ENCODE results near the gene CHEK2.
"Not testable (repeated sequence)": the region's sequence is repeated elsewhere in the genome, so short reads cannot be mapped to it uniquely, and the experiment has no call there.

CHEK2 gene

DNA sequence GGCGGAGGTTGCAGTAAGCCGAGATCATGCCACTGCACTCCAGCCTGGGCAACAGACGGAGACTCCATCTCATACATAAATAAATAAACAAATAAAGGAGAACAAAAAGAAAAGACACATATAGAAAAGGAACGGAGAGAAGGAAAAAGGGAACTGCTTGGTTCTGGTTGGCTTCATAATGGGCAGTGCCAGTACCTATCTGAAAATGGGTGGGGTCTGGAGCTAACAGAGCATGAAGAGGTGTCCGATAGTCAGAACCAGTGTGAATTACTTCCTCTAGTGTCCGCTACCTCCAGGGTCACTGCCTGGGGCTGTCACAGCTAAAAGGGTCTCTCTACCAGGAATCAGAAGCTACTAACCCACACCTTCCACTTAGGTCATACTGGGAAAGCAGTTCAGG is 34.8 kb downstream of the CHEK2 start:
- H3K4me3 ChIP-seq (ENCODE audit: low read depth, low read length): no peak overlapping the region
- no peak for DNase-seq (ENCODE audit: low read depth)

GRCh38 chr22:28703436-28703835 is 38.2 kb downstream of the CHEK2 start:
- DNase-seq (ENCODE audit: low read depth): no peak
- H3K4me3 ChIP-seq (ENCODE audit: low read depth, low read length): no peak overlapping the region

DNA sequence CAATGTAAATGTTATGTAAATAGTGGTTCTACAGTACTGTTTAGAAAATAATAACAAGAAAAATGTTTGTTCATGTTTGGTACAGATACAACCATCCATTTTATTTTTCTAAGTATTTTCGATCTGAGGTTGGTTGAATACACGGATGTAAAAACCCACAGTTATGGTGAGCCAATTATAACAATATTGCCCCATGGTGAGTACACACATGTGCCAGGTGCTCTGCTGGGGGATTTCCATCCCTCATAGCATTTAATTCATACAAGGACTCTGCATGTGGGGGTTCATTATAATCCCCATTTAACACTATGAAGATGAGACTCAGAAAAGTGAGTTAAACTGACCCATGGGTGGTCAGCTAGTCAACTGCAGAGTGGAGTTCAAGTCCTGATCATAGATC is 38.7 kb downstream of the CHEK2 start:
- no peak overlapping the region for H3K4me3 ChIP-seq (ENCODE audit: low read depth, low read length)
- no peak for DNase-seq (ENCODE audit: low read depth)

DNA sequence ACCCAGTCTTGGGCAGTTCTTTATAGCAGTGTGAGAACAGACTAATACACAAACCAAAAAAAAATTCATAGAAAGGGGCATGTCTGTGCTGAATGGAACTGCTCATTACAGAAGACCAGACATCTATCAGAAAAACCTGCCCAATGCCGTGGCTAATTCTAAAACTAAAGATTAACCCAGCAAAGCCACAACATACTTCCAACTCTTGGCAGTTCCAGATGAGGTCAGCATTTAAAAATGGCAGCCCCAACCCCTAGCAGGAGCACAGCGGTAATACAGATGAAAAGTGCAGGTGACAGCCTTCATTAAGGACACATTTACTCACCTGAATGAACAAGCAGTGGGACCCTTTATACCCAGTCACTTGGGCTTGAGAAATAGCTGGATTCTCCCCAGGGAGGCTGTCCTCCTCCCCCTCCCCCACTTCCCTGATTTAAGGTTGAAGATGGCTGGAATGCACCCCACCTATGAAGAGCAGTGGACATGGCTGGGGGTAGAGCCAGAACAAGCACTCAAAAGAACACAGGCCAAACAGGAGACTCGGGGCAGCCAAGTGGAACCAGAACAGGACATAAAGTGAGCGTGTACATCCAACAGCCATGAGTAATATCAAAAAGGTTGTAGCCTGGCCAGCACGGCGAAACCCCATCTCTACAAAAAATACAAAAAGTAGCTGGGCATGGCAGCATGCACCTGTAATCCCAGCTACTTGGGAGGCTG is 48.4 kb downstream of the CHEK2 start:
- H3K4me3 ChIP-seq (ENCODE audit: low read depth, low read length); DNase-seq (ENCODE audit: low read depth): not testable (repeated sequence)

- not testable (repeated sequence) for DNase-seq (ENCODE audit: low read depth); H3K4me3 ChIP-seq (ENCODE audit: low read depth, low read length)
Measured at GRCh38 chr22:28689796-28690195, 51.8 kb downstream of the CHEK2 start.

- not testable (repeated sequence) for H3K4me3 ChIP-seq (ENCODE audit: low read depth, low read length); DNase-seq (ENCODE audit: low read depth)
Measured at GRCh38 chr22:28682966-28683365, 58.7 kb downstream of the CHEK2 start.

GRCh38 chr22:28680813-28681490 is 60.7 kb downstream of the CHEK2 start:
- H3K4me3 ChIP-seq (ENCODE audit: low read depth, low read length); DNase-seq (ENCODE audit: low read depth): not testable (repeated sequence)

GRCh38 chr22:28679611-28680287 is 61.9 kb downstream of the CHEK2 start, which contains the start of gene TTC28:
TSS of gene TTC28 (minus strand) at chr22:28679840. CDS start at chr22:28679723, 117 bp downstream.
- H3K4me3 ChIP-seq (ENCODE audit: low read depth, low read length): peak within 1 kb of the TSS; percentile 69
- DNase-seq (ENCODE audit: low read depth): peak; percentile 47

DNA sequence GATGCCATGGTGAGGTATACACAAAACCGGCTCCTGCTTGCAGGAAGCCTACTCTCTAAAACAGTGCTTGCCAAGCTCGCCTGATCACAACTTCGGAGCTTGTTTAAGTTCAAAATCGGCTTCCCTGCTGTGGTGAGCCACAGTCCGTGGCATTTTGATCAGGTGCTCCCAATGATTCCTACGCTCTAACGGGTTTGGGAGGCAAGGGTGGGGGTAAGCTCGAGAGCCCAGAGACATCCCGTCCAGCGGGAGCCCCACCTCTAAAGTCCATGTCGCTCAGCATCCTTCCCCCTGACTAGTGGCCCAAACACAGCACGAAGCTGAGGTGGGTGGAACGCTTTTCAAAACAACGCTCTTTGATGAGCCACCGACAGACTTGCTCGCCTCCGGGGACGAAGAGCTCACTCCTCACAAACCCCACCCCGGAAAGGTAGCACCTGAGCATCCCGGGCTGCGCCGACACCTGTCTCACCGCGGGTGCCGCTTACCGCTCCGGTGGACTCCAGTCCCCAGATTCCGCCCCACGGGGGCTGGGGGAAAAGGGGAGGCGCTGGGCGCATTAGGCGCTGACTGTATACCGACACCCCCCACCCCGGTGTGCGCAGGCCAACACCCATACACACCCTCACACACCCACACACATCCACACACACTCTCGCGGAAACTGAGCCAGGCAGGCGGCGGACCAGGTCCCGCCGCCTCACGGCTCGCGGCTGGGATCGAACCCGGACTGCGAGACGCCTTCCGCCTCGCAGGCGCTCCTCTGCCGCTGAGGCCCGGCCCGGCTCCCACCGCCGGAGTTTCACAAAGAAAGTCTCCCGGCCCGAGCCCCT is 62.6 kb downstream of the CHEK2 start:
- not testable (repeated sequence) for DNase-seq (ENCODE audit: low read depth)

DNA sequence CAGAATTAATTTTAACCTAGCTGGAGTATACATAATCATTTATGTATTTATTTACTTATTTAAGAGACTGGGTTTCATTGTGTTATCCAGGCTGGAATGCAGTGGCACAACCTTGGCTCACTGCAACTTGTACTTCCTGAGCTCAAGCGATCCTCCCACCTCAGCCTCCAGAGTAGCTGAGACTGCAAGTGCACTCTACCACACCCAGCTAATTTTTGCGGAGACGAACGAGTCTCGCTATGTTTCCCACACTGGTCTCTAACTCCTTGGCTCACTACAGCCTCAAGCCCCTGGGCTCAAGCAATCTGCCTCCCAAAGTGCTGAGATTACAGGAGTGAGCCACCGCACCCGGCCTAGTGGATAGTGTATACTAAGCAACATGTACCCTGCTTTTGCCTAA is 63.5 kb downstream of the CHEK2 start:
- not testable (repeated sequence) for H3K4me3 ChIP-seq (ENCODE audit: low read depth, low read length); DNase-seq (ENCODE audit: low read depth)

More for the DNA sequence above, 62.6 kb downstream of the CHEK2 start:
- peak overlapping the region; percentile 69 for H3K4me3 ChIP-seq (ENCODE audit: low read depth, low read length)

DNA sequence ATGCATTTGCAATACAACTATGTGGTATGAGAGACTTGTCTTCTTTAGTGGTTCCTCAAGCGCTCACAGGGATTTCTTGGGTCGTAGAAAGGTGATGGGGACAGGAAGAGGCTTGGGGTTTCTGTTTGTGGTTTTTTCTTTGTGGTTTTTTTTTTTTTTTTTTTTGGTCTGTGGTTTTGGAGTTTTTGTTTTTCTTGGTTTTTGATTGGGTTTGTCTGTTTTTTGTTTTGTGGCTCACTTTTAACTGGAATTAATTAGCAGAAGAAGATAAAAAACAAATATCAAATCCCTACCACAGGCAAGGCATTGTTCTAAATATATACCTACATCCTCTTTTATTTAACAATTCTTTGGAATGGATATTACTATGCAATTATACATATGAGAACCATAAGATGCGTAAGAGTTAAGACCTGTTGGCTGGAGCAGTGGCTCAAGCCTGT is 67.5 kb downstream of the CHEK2 start:
- H3K4me3 ChIP-seq (ENCODE audit: low read depth, low read length): no peak overlapping the region
- DNase-seq (ENCODE audit: low read depth): no peak

GRCh38 chr22:28670756-28671155 is 70.9 kb downstream of the CHEK2 start:
- no peak for DNase-seq (ENCODE audit: low read depth)
- H3K4me3 ChIP-seq (ENCODE audit: low read depth, low read length): no peak overlapping the region

GRCh38 chr22:28670161-28670560 is 71.5 kb downstream of the CHEK2 start:
- H3K4me3 ChIP-seq (ENCODE audit: low read depth, low read length): no peak overlapping the region
- DNase-seq (ENCODE audit: low read depth): no peak

- no peak for DNase-seq (ENCODE audit: low read depth)
- no peak overlapping the region for H3K4me3 ChIP-seq (ENCODE audit: low read depth, low read length)
Measured at GRCh38 chr22:28669387-28669786, 72.2 kb downstream of the CHEK2 start.

DNA sequence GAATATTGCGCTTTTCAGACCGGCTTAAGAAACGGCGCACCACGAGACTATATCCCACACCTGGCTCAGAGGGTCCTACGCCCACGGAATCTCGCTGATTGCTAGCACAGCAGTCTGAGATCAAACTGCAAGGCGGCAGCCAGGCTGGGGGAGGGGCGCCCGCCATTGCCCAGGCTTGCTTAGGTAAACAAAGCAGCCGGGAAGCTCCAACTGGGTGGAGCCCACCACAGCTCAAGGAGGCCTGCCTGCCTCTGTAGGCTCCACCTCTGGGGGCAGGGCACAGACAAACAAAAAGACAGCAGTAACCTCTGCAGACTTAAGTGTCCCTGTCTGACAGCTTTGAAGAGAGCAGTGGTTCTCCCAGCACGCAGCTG is 78.1 kb downstream of the CHEK2 start:
- not testable (repeated sequence) for H3K4me3 ChIP-seq (ENCODE audit: low read depth, low read length); DNase-seq (ENCODE audit: low read depth)

GRCh38 chr22:28658448-28658847 is 83.2 kb downstream of the CHEK2 start:
- no peak for DNase-seq (ENCODE audit: low read depth)
- no peak overlapping the region for H3K4me3 ChIP-seq (ENCODE audit: low read depth, low read length)

GRCh38 chr22:28656181-28656580 is 85.4 kb downstream of the CHEK2 start:
- no peak for DNase-seq (ENCODE audit: low read depth)
- no peak overlapping the region for H3K4me3 ChIP-seq (ENCODE audit: low read depth, low read length)

DNA sequence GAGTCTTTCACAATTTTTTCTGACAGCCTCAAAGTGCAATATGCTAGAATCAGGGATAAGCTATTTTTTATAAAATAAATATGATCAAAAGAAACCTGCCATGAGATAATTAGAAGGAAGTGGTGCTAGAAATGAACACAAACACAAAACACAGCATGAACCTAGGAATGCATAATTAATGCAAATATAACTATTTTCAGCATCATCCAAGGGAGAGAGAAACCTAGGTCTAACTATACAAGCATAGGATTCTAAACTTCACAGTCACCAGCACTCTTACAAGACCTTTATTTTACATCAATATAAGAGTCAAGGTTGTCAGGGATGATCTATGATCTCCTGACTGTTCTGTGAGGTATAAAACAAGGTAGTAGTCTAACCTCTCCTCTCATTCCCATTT is 91.2 kb downstream of the CHEK2 start:
- no peak for DNase-seq (ENCODE audit: low read depth)
- H3K4me3 ChIP-seq (ENCODE audit: low read depth, low read length): no peak overlapping the region

DNA sequence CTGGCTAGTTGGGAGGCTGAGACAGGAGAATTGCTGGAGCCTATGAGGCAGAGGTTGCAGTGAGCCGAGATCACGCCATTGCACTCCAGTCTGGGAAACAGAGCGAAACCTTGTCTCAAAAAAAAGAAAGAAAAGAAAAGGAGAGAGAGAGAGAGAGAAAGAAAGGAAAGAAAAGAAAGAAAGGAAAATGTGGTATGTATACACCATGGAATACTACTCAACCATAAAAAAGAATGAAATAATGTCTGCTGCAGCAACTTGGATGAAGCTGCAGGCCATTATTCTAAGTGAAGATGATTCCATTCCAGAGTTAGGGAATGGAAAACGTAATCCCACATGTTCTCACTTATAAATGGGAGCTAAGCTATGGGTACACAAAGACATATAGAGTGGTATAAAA is 92.8 kb downstream of the CHEK2 start:
- no peak overlapping the region for H3K4me3 ChIP-seq (ENCODE audit: low read depth, low read length)
- no peak for DNase-seq (ENCODE audit: low read depth)

DNA sequence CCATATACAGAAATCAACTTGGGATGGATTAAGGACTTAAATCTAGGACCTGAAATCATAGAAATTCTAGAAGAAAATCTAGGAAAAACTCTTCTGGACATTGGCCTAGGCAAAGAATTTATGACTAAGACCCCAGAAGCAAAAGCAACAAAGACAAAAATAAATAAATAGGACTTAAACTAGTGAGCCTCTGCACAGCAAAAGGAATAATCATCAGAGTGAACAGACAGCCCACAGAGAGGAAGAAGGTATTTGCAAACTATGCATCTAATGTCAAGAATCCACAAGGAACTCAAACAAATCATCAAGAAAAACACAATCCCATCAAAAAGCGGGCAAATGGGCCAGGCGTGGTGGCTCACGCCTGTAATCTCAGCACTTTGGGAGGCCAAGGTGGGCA is 94.4 kb downstream of the CHEK2 start:
- DNase-seq (ENCODE audit: low read depth): no peak
- no peak overlapping the region for H3K4me3 ChIP-seq (ENCODE audit: low read depth, low read length)

Measured in skeletal muscle cell (primary cell).